Aorta (tissue), 5 donors: ENCODE measurements around the gene TOMM40. TPM values are rescaled to one million over a fixed set of nuclear protein-coding genes. Genes with fewer than 3 reads are reported as not detected.
"Not testable (repeated sequence)": the region's sequence is repeated elsewhere in the genome, so short reads cannot be mapped to it uniquely, and the experiment has no call there.

ENCODE experiments used
- ATAC-seq: fragments of 200-7000 bp; cut with Tn5 transposase; one replicate; pipeline ENCODE4 v1.9.1; 2022; ENCODE audit warnings: moderate library complexity; ENCODE audit not compliant: low FRiP score
- DNase-seq, 2 donors: peaks; one replicate each; pipeline ENCODE4 v3.0.0-alpha.2; 2020
- H3K27ac ChIP-seq, 2 donors: one replicate each; pipeline ENCODE4 v1.5.1; 2013; ENCODE audit warnings: low read length in 2 of 2, mild to moderate bottlenecking in 2 of 2, moderate library complexity in 2 of 2, control low read depth in 1 of 2, inconsistent platforms in 1 of 2, low read depth in 1 of 2
- H3K27me3 ChIP-seq, 2 donors: one replicate each; pipeline ENCODE4 v1.6.1; 2013; ENCODE audit warnings: control low read depth in 1 of 2, low read length in 1 of 2, mild to moderate bottlenecking in 1 of 2, moderate library complexity in 1 of 2; ENCODE audit not compliant: insufficient read depth in 2 of 2, control insufficient read depth in 1 of 2
- H3K36me3 ChIP-seq, 2 donors: one replicate each; pipeline ENCODE4 v1.6.1; 2013; ENCODE audit warnings: control low read depth in 1 of 2, low read length in 1 of 2, mild to moderate bottlenecking in 1 of 2; ENCODE audit not compliant: insufficient read depth in 2 of 2, control insufficient read depth in 1 of 2
- H3K4me1 ChIP-seq, 2 donors: one replicate each; pipeline ENCODE4 v1.6.1; 2013; ENCODE audit warnings: low read length in 2 of 2, control low read depth in 1 of 2, mild to moderate bottlenecking in 1 of 2, moderate library complexity in 1 of 2; ENCODE audit not compliant: insufficient read depth in 2 of 2, control insufficient read depth in 1 of 2
- H3K4me3 ChIP-seq, 2 donors: one replicate each; pipeline ENCODE4 v1.5.1; 2013; ENCODE audit warnings: low read length in 2 of 2, control low read depth in 1 of 2, mild to moderate bottlenecking in 1 of 2
- H3K9me3 ChIP-seq: one replicate; pipeline ENCODE4 v1.6.1; 2013; ENCODE audit warnings: mild to moderate bottlenecking, low read length; ENCODE audit not compliant: control insufficient read depth
- WGBS, 2 donors: extraction: QIAGEN DNeasy Blood & Tissue Kit; methylation state at CpG; one replicate each; pipeline ENCODE4 v1.1.7; 2013; 5-methylcytosine and 5-hydroxymethylcytosine counted together
- intact Hi-C, 2 donors: fragments of 100-400 bp; cut with DNase I; formaldehyde crosslinking; loops; one replicate each; pipeline versions ENCODE4 v1.14.2 to v1.15.0; 2022
- polyA plus RNA-seq, 2 donors: library from polyadenylated mRNA; stranded (reverse); fragments of 200-250 nt; gene quantifications; one replicate each; pipeline ENCODE4 v1.2.3, GENCODE V29; 2013
- total RNA-seq, 2 donors: library from RNA; stranded (reverse); fragmentation: NEBNext Ultra II Directional; extraction: Animal tissue kit (Norgen Biotek cat#: 25700); gene quantifications; one replicate each; pipeline ENCODE4 v1.2.1, GENCODE V29; 2021
- donor health status: healthy with polysubstance abuse.
- donor health status: Bipolar disorder and iron deficiency.
- donor health status: DM: no; HTN: no; CAD: no.
- donor health status: DM: no; HTN: no; CAD: no.
- donor health status: DM: yes; HTN: yes; CAD: no.

Gene TOMM40
- total and polyA plus RNA-seq, 4 donors = 8.9 to 23.6 (median 18.6) TPM

- 96 to 97% methylated on average over 46 of the region's 46 CpGs for WGBS, 2 donors
- DNase-seq (no peak), ATAC-seq (no peak)
- Histone ChIP-seq H3K9me3 (no peaks in the 10 kb centered on the region), H3K27me3 (no peaks in the 10 kb centered on the region), H3K4me1 (no peaks in the 10 kb centered on the region), H3K4me3 (no peak overlapping the region), H3K27ac (no peak overlapping the region), H3K36me3 (no peaks in the 10 kb centered on the region)
- intact Hi-C loops = loop anchor here in 1 of 2 donors (10.0 kb wide), 1 partner anchor 427 kb away; no protein-coding TSS in a partner anchor
Observed at GRCh38 chr19:44908074-44908835, 17.2 kb downstream of the TOMM40 start.

- WGBS, 2 donors = 96% methylated on average over 44 of the region's 44 CpGs
- H3K27ac ChIP-seq = no peak overlapping the region
- intact Hi-C loops = loop anchor here in 1 of 2 donors (10.0 kb wide), 1 partner anchor 426 kb away; no protein-coding TSS in a partner anchor
- H3K4me3 ChIP-seq = no peak overlapping the region
- no peaks in the 10 kb centered on the region for H3K4me1 ChIP-seq
- DNase-seq (no peak), ATAC-seq (no peak)
- no peaks in the 10 kb centered on the region for H3K27me3 ChIP-seq
- no peaks in the 10 kb centered on the region for H3K36me3 ChIP-seq
- H3K9me3 ChIP-seq = no peaks in the 10 kb centered on the region
Observed at GRCh38 chr19:44908836-44909261, 17.8 kb downstream of the TOMM40 start.

- 89 to 90% methylated on average over 5 of the region's 5 CpGs for WGBS, 2 donors
- ATAC-seq = no peak
- intact Hi-C loops = loop anchor here in 1 of 2 donors (10.0 kb wide), 1 partner anchor 425 kb away; no protein-coding TSS in a partner anchor
- Histone ChIP-seq H3K4me3 (no peak overlapping the region), H3K27ac (no peak overlapping the region), H3K9me3 (no peaks in the 10 kb centered on the region), H3K27me3 (no peaks in the 10 kb centered on the region), H3K36me3 (no peaks in the 10 kb centered on the region), H3K4me1 (no peaks in the 10 kb centered on the region)
- no peak for DNase-seq
Observed at GRCh38 chr19:44909775-44910174, 18.7 kb downstream of the TOMM40 start.

GRCh38 chr19:44911896-44912295, 20.8 kb downstream of the TOMM40 start:
- H3K27me3 ChIP-seq, ATAC-seq, H3K36me3 ChIP-seq, H3K27ac ChIP-seq, H3K4me1 ChIP-seq, H3K9me3 ChIP-seq, intact Hi-C loops, DNase-seq, H3K4me3 ChIP-seq: not testable (repeated sequence)
- WGBS, 2 donors = 90 to 94% methylated on average over 6 of the region's 6 CpGs

GRCh38 chr19:44912854-44913253, 21.8 kb downstream of the TOMM40 start:
- no peaks in the 10 kb centered on the region for H3K36me3 ChIP-seq
- intact Hi-C loops = no loop called here
- no peaks in the 10 kb centered on the region for H3K9me3 ChIP-seq
- no peaks in the 10 kb centered on the region for H3K4me1 ChIP-seq
- 40 to 46% methylated on average over 6 of the region's 6 CpGs for WGBS, 2 donors
- H3K4me3 ChIP-seq = no peak overlapping the region
- ATAC-seq (no peak), DNase-seq (peak in 1 of 2 donors; percentile 81)
- no peaks in the 10 kb centered on the region for H3K27me3 ChIP-seq
- no peak overlapping the region for H3K27ac ChIP-seq

- ATAC-seq, H3K27me3 ChIP-seq, H3K4me1 ChIP-seq, H3K36me3 ChIP-seq, H3K9me3 ChIP-seq, H3K27ac ChIP-seq, intact Hi-C loops, H3K4me3 ChIP-seq, DNase-seq: not testable (repeated sequence)
- WGBS, 2 donors = 68 to 69% methylated on average over 22 to 23 of the region's 23 CpGs
Observed at GRCh38 chr19:44913512-44914432, 22.7 kb downstream of the TOMM40 start.

GRCh38 chr19:44914433-44915206, 23.6 kb downstream of the TOMM40 start, which contains the start of gene APOC1:
TSS of gene APOC1 (plus strand) at chr19:44914608. CDS start at chr19:44914892, 284 bp downstream.
- intact Hi-C loops, H3K27ac ChIP-seq, H3K4me1 ChIP-seq, H3K9me3 ChIP-seq, H3K27me3 ChIP-seq, H3K36me3 ChIP-seq: not testable (repeated sequence)
- DNase-seq = peak; percentile 89 to 94
- peak; percentile 93 for ATAC-seq
- H3K4me3 ChIP-seq = peak within 1 kb of the TSS; percentile 27 to 41
- WGBS, 2 donors = 9 to 10% methylated on average over 21 to 28 of the region's 28 CpGs

- no peak for ATAC-seq
- Histone ChIP-seq H3K4me3 (no peak overlapping the region), H3K36me3 (no peaks in the 10 kb centered on the region), H3K27ac (no peak overlapping the region), H3K27me3 (no peaks in the 10 kb centered on the region), H3K4me1 (no peaks in the 10 kb centered on the region), H3K9me3 (no peaks in the 10 kb centered on the region)
- no peak for DNase-seq
- WGBS, 2 donors = 85 to 87% methylated on average over 8 of the region's 8 CpGs
- intact Hi-C loops = no loop called here
Observed at GRCh38 chr19:44924243-44924725, 33.2 kb downstream of the TOMM40 start.
